Measurements from ENCODE around the gene TSPAN11. TPM values are rescaled to one million over a fixed set of nuclear protein-coding genes. Genes with fewer than 3 reads are reported as not detected.
"Not testable (repeated sequence)": the region's sequence is repeated elsewhere in the genome, so short reads cannot be mapped to it uniquely, and the experiment has no call there.

Gene TSPAN11
- total RNA-seq, 4 donors from 2014 or later: 0.12 to 1.4 (median 1.2) TPM

DNA sequence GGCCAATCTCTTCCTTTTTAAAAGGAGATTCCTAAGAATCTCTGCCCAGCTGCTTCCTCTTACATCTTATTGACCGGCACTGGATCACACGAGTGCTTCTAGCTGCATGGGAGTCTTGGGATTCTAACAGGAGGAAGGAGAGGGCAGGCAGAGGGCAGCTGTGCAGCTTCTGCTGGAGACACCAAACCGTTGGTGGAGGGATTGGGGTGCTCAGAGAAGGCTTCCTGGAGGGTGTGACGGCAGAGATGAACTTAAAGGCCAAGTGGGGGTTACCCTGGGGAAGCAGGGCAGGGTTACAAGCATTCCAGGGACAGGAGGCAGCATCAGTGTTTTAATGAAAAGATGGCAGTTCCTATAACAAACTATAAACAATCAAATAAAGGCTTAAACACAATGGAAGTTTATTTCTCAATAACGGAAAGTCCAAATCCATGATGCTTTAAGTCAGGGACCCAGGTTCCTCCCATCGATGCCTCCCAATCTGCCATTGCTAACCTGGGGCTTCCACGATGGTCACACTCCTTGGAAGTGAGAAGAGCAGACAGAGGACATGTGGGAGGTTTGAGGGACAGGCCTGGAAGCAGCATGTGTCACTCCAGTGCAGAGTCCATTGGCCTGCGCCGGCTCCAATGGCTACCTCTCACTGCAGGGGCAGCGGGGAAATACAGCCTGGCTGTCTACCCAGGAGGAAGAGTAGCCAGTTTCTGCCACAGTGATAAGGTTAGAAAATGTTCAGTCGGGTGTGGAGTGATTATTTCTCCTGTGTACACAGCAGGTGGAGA lies 94.0 kb downstream of the TSPAN11 start:
- TF ChIP-seq, protein P1, sequence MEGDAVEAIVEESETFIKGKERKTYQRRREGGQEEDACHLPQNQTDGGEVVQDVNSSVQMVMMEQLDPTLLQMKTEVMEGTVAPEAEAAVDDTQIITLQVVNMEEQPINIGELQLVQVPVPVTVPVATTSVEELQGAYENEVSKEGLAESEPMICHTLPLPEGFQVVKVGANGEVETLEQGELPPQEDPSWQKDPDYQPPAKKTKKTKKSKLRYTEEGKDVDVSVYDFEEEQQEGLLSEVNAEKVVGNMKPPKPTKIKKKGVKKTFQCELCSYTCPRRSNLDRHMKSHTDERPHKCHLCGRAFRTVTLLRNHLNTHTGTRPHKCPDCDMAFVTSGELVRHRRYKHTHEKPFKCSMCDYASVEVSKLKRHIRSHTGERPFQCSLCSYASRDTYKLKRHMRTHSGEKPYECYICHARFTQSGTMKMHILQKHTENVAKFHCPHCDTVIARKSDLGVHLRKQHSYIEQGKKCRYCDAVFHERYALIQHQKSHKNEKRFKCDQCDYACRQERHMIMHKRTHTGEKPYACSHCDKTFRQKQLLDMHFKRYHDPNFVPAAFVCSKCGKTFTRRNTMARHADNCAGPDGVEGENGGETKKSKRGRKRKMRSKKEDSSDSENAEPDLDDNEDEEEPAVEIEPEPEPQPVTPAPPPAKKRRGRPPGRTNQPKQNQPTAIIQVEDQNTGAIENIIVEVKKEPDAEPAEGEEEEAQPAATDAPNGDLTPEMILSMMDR (IDR thresholded peaks at IDR 0.05): no peak
- DNase-seq (ENCODE audit: low spot score) (no peak), ATAC-seq (ENCODE audit: low FRiP score) (no peak)

DNA sequence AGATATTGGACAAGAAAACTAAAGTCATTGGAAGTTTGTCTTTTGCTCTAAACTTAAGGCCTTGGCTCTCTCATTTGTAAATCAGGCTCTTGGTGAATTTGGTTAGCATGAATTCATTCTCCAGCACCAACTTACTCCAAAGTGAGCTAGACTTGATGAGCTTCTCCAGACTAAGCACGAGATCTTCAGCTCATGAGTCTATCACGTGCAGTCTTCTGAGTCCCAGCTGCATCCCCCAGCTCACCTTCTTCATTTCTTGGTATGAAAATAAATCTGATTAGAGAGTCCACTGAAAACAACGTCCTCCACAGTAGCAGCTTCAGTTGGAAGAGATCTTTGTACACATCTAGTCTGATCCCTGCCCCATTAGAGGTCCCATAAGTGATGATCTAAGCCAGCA lies 94.6 kb downstream of the TSPAN11 start:
- no peak for ATAC-seq (ENCODE audit: low FRiP score)
- no peak for DNase-seq (ENCODE audit: low spot score)
- TF ChIP-seq, protein P1 (IDR thresholded peaks at IDR 0.05): no peak

DNA sequence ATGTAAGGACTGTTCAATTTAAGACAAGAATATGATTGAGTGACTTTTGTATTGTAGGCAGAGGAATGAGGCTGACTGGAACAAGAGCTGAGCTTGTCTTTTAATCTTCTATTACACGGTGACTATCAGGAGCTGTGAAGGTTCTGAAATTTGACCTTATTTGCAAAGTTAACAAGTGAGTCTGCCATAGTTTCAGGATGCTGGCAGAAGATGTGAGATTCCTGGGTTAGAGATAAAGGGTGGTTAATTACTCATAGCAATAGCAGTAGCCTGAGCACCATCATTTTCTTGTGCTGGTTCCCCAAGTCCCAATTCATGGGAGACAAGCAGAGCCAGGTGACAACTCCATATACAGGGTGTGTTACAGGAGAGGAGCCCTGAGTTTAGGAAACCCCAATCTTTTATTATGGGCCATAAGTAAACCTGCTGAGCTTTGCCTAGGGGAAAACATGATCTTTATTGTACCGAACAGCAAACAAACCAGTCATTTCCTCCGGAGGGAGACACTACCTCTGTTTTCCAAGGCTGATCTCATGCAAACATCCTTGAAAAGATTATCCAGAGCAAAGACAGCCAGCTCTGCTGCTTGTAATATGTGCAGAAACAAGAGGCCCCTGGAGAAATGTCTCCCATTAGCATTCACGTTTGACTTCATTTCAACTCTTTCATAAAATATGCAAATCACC lies 95.4 kb downstream of the TSPAN11 start:
- ATAC-seq (ENCODE audit: low FRiP score) (no peak), DNase-seq (ENCODE audit: low spot score) (no peak)
- TF ChIP-seq, protein P1 (IDR thresholded peaks at IDR 0.05): no peak

DNA sequence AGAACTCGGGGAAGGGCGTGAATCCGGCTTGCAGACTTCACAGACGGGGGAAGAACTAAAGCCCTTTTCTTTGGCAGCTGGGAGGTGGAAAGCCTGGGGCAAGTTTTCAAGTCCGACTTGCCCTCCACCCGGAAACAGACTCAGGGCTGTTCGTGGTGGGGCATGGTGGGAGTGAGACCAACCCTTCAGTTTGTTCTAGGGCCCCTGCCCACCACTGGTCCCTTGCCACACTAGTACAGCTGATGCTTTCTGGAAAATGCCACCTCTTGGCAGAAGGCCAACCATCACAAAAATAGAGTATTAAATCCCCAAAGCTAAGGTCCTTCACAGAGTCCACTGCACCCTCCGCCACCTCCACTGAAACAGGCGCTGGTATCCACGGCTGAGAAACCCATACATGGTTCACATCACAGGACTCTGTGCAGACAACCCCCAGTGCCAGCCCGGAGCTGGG lies 96.8 kb downstream of the TSPAN11 start:
- TF ChIP-seq, protein P1 (IDR thresholded peaks at IDR 0.05): no peak
- no peak for DNase-seq (ENCODE audit: low spot score)
- no peak for ATAC-seq (ENCODE audit: low FRiP score)

DNA sequence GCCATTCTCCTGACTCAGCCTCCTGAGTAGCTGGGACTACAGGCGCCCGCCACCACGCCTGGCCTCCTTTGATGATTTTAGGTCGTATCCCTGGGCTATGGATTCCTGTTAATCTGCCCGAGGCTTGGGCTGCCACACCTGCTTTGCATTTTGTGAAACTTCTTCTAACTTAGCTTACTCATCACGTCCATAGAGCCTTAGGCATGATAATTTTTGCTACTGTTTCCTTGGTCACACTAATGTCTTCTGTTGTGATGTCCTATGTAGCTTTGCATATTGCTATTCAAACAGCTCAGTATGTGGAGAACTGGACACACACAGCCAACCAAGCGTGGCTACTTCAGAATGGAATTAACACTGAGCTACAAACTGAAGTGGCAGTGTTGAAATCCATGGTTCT lies 99.7 kb downstream of the TSPAN11 start:
- no peak for DNase-seq (ENCODE audit: low spot score)

DNA sequence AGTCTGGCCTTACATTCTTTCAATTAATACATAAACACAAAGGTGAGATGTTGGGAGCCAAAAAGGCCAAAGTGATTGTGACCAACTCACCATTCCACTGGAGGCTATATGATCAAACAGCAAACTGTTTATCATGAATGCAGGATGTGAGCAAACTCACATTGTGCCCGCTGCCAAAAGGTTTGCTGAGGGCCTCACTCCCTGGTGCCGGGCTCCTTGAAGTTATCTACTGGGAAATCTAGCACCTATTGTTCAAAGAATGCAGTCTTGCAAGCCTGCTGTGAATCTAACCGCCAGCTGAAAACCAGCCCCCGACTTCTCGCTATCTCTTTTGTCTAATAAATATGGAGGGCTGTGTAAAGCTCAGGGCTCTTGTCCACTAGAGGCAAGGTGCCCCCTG lies 100.5 kb downstream of the TSPAN11 start:
- ATAC-seq (ENCODE audit: low FRiP score); DNase-seq (ENCODE audit: low spot score): not testable (repeated sequence)

More for the DNA sequence above, 99.7 kb downstream of the TSPAN11 start:
- no peak for ATAC-seq (ENCODE audit: low FRiP score)
- TF ChIP-seq, protein P1 (IDR thresholded peaks at IDR 0.05): no peak

DNA sequence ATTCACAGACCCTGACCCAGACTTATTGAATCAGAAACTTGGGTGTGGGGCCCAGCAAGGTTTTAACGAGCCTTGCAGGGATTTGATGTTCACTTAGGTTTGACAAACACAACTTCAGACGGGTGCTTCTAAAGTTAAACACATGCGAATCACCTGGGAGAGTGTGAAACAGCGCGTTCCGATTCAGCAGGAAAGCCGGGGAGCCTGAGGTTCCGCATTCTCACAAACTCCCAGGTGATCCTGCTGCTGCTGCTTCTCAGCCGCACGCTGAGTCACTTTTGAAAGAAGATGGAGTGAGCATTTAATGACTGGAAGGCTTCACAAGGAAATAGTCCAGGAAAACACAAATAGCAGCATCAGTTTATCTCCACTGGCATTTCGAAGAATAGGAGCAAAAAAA lies 102.9 kb downstream of the TSPAN11 start:
- TF ChIP-seq, protein P1 (IDR thresholded peaks at IDR 0.05): no peak
- ATAC-seq (ENCODE audit: low FRiP score) (no peak), DNase-seq (ENCODE audit: low spot score) (no peak)
